Gastroesophageal sphincter (tissue), 4 donors: ENCODE data around the gene TBC1D20. TPM values are rescaled to one million over a fixed set of nuclear protein-coding genes. Genes with fewer than 3 reads are reported as not detected.

ENCODE experiments used
- ATAC-seq: fragments of 150-250 bp; one replicate; pipeline ENCODE4 v1.9.1; 2016; ENCODE audit warnings: mild to moderate bottlenecking, moderate library complexity
- H3K27ac ChIP-seq, 4 donors: fragments of 200-600 bp; sonication (generic) in 3 of 4; 1 replicate in 3 of 4; 2 replicates in 1 of 4; pipeline ENCODE4 v1.5.1; 2016 to 2019
- H3K27me3 ChIP-seq: fragments of 200-600 bp; sonication (generic); one replicate; pipeline ENCODE4 v1.5.1; 2019
- H3K36me3 ChIP-seq, 2 donors: fragments of 200-600 bp; sonication (generic); one replicate each; pipeline ENCODE4 v1.5.1; 2019; ENCODE audit warnings: control low read depth in 1 of 2
- H3K4me1 ChIP-seq, 3 donors: fragments of 200-600 bp; sonication (generic); 1 replicate in 2 of 3; 2 replicates in 1 of 3; pipeline ENCODE4 v1.5.1; 2016 to 2019; ENCODE audit warnings: control low read depth in 2 of 3
- H3K4me3 ChIP-seq, 2 donors: fragments of 200-600 bp; sonication (generic); one replicate each; pipeline ENCODE4 v1.5.1; 2019; ENCODE audit warnings: mild to moderate bottlenecking in 1 of 2, moderate library complexity in 1 of 2
- H3K9me3 ChIP-seq, 3 donors: fragments of 200-600 bp; sonication (generic); one replicate each; pipeline ENCODE4 v1.5.1; 2017 to 2019; ENCODE audit warnings: control low read depth in 2 of 3
- CTCF ChIP-seq, 4 experiments: fragments of 200-600 bp in 2 of 4; fragments of 450-650 bp in 2 of 4; sonication (generic) in 1 of 4; IDR thresholded peaks; one replicate each; pipeline ENCODE4 v1.5.1; 2017 to 2019; ENCODE audit warnings: antibody characterized with exemption in 4 of 4, mild to moderate bottlenecking in 2 of 4, moderate library complexity in 2 of 4
- EP300 ChIP-seq: sonication (generic); formaldehyde crosslinking; IDR thresholded peaks from one replicate; pipeline ENCODE4 v1.6.1; 2017; ENCODE audit warnings: antibody characterized with exemption, mild to moderate bottlenecking
- POLR2A ChIP-seq, 2 donors: fragments of 450-650 bp; IDR thresholded peaks; one replicate each; pipeline ENCODE4 v1.6.1; 2017; ENCODE audit warnings: antibody characterized with exemption in 2 of 2, mild to moderate bottlenecking in 2 of 2, moderate library complexity in 1 of 2
- POLR2AphosphoS5 ChIP-seq: sonication (generic); formaldehyde crosslinking; IDR thresholded peaks from one replicate; pipeline ENCODE4 v1.6.1; 2017; ENCODE audit warnings: antibody characterized with exemption
- WGBS, 2 donors: methylation state at CpG; one replicate each; pipeline ENCODE4 v1.1.5; 2018; ENCODE audit warnings: low coverage in 1 of 2; 5-methylcytosine and 5-hydroxymethylcytosine counted together
- total RNA-seq, 4 donors: library from RNA; depleted of rRNA; stranded (reverse); fragments of >200 nt; gene quantifications; one replicate each; pipeline ENCODE4 v1.1.0, GENCODE V29; 2016

TBC1D20 gene
- total RNA-seq, 4 donors from 2014 or later: 39.6 to 51.2 (median 39.9) TPM

GRCh38 chr20:434221-434620 is 28.1 kb downstream of the TBC1D20 start:
- Histone ChIP-seq H3K4me1 (peaks cover 0 to 18% (median 0%) of the 10 kb centered on the region in 3 donors), H3K4me3 (no peak overlapping the region), H3K27ac (no peak overlapping the region), H3K27me3 (no peaks in the 10 kb centered on the region), H3K9me3 (no peaks in the 10 kb centered on the region), H3K36me3 (peaks cover 0 to 99% of the 10 kb centered on the region in 2 donors)
- ATAC-seq: no peak
- no peak for TF ChIP-seq POLR2AphosphoS5
- no peak for TF ChIP-seq POLR2A (IDR thresholded peaks at IDR 0.05)
- TF ChIP-seq CTCF (IDR thresholded peaks at IDR 0.05): no peak
- TF ChIP-seq EP300: no peak
- WGBS, 2 donors: 58 to 60% methylated on average over 7 of the region's 11 CpGs

GRCh38 chr20:433300-433975 is 28.9 kb downstream of the TBC1D20 start:
- Histone ChIP-seq H3K27ac (no peak overlapping the region), H3K9me3 (no peaks in the 10 kb centered on the region), H3K36me3 (peaks cover 0 to 99% of the 10 kb centered on the region in 2 donors), H3K4me1 (peaks cover 0 to 11% (median 0%) of the 10 kb centered on the region in 3 donors), H3K27me3 (no peaks in the 10 kb centered on the region), H3K4me3 (no peak overlapping the region)
- no peak for ATAC-seq
- no peak for TF ChIP-seq CTCF (IDR thresholded peaks at IDR 0.05)
- no peak for TF ChIP-seq POLR2AphosphoS5
- no peak for TF ChIP-seq EP300
- TF ChIP-seq POLR2A (IDR thresholded peaks at IDR 0.05): no peak
- WGBS, 2 donors: 66 to 76% methylated on average over 8 to 10 of the region's 12 CpGs

- peaks cover 0 to 99% of the 10 kb centered on the region in 2 donors for H3K36me3 ChIP-seq
- H3K27me3 ChIP-seq: no peaks in the 10 kb centered on the region
- ATAC-seq: no peak
- WGBS, 2 donors: 88 to 100% methylated on average over 1 to 5 of the region's 11 CpGs
- H3K9me3 ChIP-seq: no peaks in the 10 kb centered on the region
- no peak overlapping the region for H3K27ac ChIP-seq
- peaks cover 0 to 6% (median 0%) of the 10 kb centered on the region in 3 donors for H3K4me1 ChIP-seq
- no peak overlapping the region for H3K4me3 ChIP-seq
- no peak for TF ChIP-seq POLR2A (IDR thresholded peaks at IDR 0.05)
Measured at GRCh38 chr20:432677-433299, 29.5 kb downstream of the TBC1D20 start.

GRCh38 chr20:432208-432607 is 30.1 kb downstream of the TBC1D20 start:
- Histone ChIP-seq H3K27me3 (no peaks in the 10 kb centered on the region), H3K9me3 (no peaks in the 10 kb centered on the region), H3K27ac (no peak overlapping the region), H3K4me1 (peaks cover 0 to 6% (median 0%) of the 10 kb centered on the region in 3 donors), H3K36me3 (peaks cover 0 to 99% of the 10 kb centered on the region in 2 donors), H3K4me3 (no peak overlapping the region)
- TF ChIP-seq EP300: no peak
- TF ChIP-seq POLR2AphosphoS5: no peak
- TF ChIP-seq POLR2A (IDR thresholded peaks at IDR 0.05): no peak
- no peak for TF ChIP-seq CTCF (IDR thresholded peaks at IDR 0.05)
- ATAC-seq: no peak
- WGBS, 2 donors: 89% methylated on average over 7 of the region's 13 CpGs; no CpG with 5 or more reads in 1 of the 2 donors

- no peak for TF ChIP-seq POLR2AphosphoS5
- TF ChIP-seq CTCF (IDR thresholded peaks at IDR 0.05): peak in 3 of 4 experiments; percentile 33 to 49 (median 35)
- ATAC-seq: peak; percentile 38
- Histone ChIP-seq H3K9me3 (no peaks in the 10 kb centered on the region), H3K27me3 (no peaks in the 10 kb centered on the region), H3K4me3 (no peak overlapping the region), H3K27ac (no peak overlapping the region), H3K36me3 (peaks cover 0 to 99% of the 10 kb centered on the region in 2 donors), H3K4me1 (peaks cover 0 to 6% (median 0%) of the 10 kb centered on the region in 3 donors)
- 77 to 88% methylated on average over 5 to 7 of the region's 17 CpGs for WGBS, 2 donors
Measured at GRCh38 chr20:431012-431904, 31.1 kb downstream of the TBC1D20 start.
